HEK293T (cell line): ENCODE measurements around the gene FGD5.

ENCODE experiments used
- CTCF ChIA-PET: fragments of 350-600 bp; formaldehyde crosslinking; extraction: SDS; loops from one replicate; lab custom pipeline; 2021; ENCODE audit warnings: antibody characterized with exemption, inconsistent platforms; lab: Yijun Ruan, JAX
- POLR2A ChIA-PET: fragments of 350-600 bp; formaldehyde crosslinking; extraction: SDS; loops from one replicate; lab custom pipeline; 2020; ENCODE audit warnings: antibody characterized with exemption, inconsistent platforms; lab: Yijun Ruan, JAX
- DNase-seq: peaks from one replicate; pipeline ENCODE4 v3.0.0; 2012; ENCODE audit warnings: mixed read lengths; ENCODE audit errors: extremely low spot score
- ARNT ChIP-seq: fragments of 450-650 bp; IDR thresholded peaks from 2 replicates; pipeline ENCODE4 v1.6.1; 2017; ENCODE audit warnings: mild to moderate bottlenecking
- BHLHE40 ChIP-seq: fragments of 450-650 bp; IDR thresholded peaks from 2 replicates; pipeline ENCODE4 v1.6.1; 2016; ENCODE audit warnings: mild to moderate bottlenecking, moderate library complexity, borderline replicate concordance
- CTBP1 ChIP-seq: fragments of 450-650 bp; IDR thresholded peaks from 2 replicates; pipeline ENCODE4 v1.6.1; 2016; ENCODE audit warnings: borderline replicate concordance
- ELF4 ChIP-seq: fragments of 450-650 bp; IDR thresholded peaks from 2 replicates; pipeline ENCODE4 v1.6.1; 2017; ENCODE audit warnings: antibody characterized with exemption
- FOXA1 ChIP-seq: fragments of 450-650 bp; IDR thresholded peaks from 2 replicates; pipeline ENCODE4 v1.6.1; 2016; ENCODE audit warnings: mild to moderate bottlenecking
- FOXK2 ChIP-seq: fragments of 450-650 bp; IDR thresholded peaks from 2 replicates; pipeline ENCODE4 v1.6.1; 2016; ENCODE audit warnings: mild to moderate bottlenecking
- FOXM1 ChIP-seq: fragments of 450-650 bp; IDR thresholded peaks from 2 replicates; pipeline ENCODE4 v1.6.1; 2017; ENCODE audit warnings: mild to moderate bottlenecking, borderline replicate concordance
- HDGF ChIP-seq: fragments of 450-650 bp; IDR thresholded peaks from 2 replicates; pipeline ENCODE4 v1.6.1; 2017; ENCODE audit warnings: antibody characterized with exemption, borderline replicate concordance
- L3MBTL2 ChIP-seq: fragments of 450-650 bp; conservative IDR thresholded peaks from 2 replicates; pipeline ENCODE4 v1.6.1; 2016; ENCODE audit warnings: mild to moderate bottlenecking
- LEF1 ChIP-seq: fragments of 450-650 bp; IDR thresholded peaks from 2 replicates; pipeline ENCODE4 v1.6.1; 2017; ENCODE audit warnings: mild to moderate bottlenecking, borderline replicate concordance
- NFRKB ChIP-seq: fragments of 450-650 bp; IDR thresholded peaks from 2 replicates; pipeline ENCODE4 v1.6.1; 2016; ENCODE audit warnings: mild to moderate bottlenecking, moderate library complexity
- SP1 ChIP-seq: fragments of 450-650 bp; IDR thresholded peaks from 2 replicates; pipeline ENCODE4 v1.6.1; 2017
- SUZ12 ChIP-seq: fragments of 450-650 bp; IDR thresholded peaks from 2 replicates; pipeline ENCODE4 v1.6.1; 2016; ENCODE audit warnings: mild to moderate bottlenecking
- TARDBP ChIP-seq: fragments of 450-650 bp; IDR thresholded peaks from 2 replicates; pipeline ENCODE4 v1.6.1; 2016
- ZNF384 ChIP-seq: fragments of 450-650 bp; IDR thresholded peaks from 2 replicates; pipeline ENCODE4 v1.6.1; 2016
- TF ChIP-seq, protein P1 (sequence below): fragments of 450-650 bp; IDR thresholded peaks from 2 replicates; pipeline ENCODE4 v1.6.1; 2016

FGD5 gene

DNA sequence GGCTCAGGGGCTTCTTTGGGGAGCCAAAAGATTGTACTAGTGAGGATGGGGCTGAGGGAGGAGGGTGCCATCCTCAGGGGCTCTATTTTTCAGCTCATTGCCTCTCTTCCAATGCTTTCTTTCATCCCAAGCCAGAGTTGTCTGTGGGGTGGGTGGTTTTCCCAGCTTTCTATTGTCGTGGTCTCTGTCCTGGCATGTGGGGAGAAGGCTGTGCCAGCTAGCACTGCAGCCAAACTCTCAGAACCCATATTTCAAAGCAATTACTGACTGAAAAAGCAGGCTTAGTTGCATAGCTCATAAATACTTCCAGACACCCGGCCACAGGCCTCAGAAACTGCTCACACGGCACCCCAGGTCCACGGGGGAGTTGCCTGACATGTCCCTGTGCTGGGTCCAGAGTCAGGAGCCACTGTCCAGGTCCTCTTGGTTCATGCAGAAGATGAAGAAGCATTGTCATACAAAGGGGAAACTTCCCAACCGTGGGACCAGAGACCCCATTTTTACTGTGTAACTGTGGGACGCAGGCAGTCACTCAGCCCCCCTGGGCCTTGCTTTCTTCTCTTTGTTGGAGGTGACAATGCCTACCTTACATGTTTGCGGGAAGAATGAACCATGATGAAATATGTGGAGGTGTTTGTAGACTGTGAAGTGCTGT, 27.6 kb downstream of the FGD5 start:
- DNase-seq = no peak
- POLR2A ChIA-PET = no interaction called here
- CTCF ChIA-PET = interaction anchor here (0.6 kb wide), 1 partner anchor 9 kb away, joined by 4 read pairs; no protein-coding TSS in a partner anchor
- TF ChIP-seq LEF1 = no peak
- TF ChIP-seq HDGF = no peak
- no peak for TF ChIP-seq L3MBTL2
- no peak for TF ChIP-seq FOXK2

DNA sequence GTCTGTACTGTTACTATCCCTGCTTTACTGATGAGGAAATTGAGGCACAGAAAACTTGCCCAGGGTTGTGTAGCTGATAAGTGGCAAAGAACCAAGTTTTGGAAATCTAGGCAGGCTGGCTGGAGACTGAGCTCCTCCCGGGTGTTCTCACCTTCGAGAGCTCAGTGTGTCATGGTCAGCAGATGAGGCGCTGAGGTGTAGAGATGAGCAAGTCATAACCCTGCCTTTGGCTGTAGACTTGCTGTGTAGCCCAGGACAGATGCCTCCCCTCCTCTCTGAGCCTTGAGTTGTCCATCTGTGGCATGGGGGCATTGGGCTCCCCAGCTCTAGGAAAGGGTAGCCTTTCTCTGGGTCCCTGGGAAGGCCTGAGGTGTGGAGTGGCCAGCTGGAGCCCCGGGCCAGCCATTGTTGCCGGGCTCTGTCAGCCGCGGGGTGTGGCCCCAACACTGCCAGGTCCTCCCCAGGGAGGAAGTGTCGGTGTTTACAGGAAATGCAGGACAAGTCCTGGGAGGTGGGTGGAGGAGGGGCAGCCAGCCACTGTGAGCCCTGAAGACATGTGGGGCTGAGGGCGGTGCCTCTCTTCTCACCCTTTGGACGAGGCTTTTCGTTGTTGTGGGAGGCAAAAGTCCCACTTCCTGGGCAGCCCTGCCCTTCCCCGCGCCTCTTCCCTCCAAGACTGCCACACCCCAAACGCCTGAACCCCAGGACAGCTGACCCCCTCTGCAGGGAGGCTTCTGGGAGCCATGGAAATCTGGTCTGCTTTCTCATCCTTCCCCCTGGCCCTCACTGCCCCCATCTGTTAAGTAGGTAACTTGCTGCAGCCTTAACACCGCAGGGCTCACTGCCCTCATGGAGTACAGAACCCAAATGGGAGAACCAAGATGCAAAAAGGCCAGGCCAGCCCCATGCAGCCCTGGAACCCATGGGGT, 29.1 kb downstream of the FGD5 start:
- TF ChIP-seq FOXA1 (no peak), BHLHE40 (no peak)

DNA sequence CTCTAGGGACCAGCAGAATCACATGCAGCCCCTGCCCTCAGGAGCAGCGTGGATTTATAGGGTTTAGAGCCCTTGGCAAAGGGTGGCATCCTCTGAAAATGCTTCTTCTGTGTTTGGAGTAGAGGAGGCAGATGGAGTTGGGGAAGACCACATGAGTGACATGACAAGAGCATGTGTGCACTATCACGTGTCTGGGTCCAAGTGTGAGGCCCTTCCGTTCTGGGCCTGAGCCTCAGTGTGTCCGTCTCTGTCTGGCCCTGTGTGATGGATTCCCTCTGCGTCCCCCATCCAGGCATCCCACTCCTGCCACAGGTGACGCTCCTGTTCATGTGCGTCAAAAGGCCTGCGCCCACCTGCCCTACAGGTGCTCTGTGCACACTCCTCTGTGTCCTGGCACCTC, 30.1 kb downstream of the FGD5 start:
- TF ChIP-seq NFRKB (no peak), L3MBTL2 (no peak), SUZ12 (no peak), LEF1 (no peak), ELF4 (no peak), CTBP1 (no peak), BHLHE40 (no peak), TARDBP (no peak), FOXA1 (no peak), ARNT (no peak), ZNF384 (no peak), FOXK2 (no peak), SP1 (no peak), FOXM1 (no peak)
- TF ChIP-seq, protein P1, sequence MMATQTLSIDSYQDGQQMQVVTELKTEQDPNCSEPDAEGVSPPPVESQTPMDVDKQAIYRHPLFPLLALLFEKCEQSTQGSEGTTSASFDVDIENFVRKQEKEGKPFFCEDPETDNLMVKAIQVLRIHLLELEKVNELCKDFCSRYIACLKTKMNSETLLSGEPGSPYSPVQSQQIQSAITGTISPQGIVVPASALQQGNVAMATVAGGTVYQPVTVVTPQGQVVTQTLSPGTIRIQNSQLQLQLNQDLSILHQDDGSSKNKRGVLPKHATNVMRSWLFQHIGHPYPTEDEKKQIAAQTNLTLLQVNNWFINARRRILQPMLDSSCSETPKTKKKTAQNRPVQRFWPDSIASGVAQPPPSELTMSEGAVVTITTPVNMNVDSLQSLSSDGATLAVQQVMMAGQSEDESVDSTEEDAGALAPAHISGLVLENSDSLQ = no peak
- CTCF ChIA-PET = interaction anchor here (0.9 kb wide), 1 partner anchor 12 kb away, joined by 3 read pairs; no protein-coding TSS in a partner anchor
- POLR2A ChIA-PET = no interaction called here

More for the DNA sequence above, 29.1 kb downstream of the FGD5 start:
- DNase-seq = no peak
- ChIA-PET POLR2A (no interaction called here), CTCF (interaction anchor here (0.8 kb wide), 1 partner anchor 9 kb away, joined by 3 read pairs; no protein-coding TSS in a partner anchor)

DNA sequence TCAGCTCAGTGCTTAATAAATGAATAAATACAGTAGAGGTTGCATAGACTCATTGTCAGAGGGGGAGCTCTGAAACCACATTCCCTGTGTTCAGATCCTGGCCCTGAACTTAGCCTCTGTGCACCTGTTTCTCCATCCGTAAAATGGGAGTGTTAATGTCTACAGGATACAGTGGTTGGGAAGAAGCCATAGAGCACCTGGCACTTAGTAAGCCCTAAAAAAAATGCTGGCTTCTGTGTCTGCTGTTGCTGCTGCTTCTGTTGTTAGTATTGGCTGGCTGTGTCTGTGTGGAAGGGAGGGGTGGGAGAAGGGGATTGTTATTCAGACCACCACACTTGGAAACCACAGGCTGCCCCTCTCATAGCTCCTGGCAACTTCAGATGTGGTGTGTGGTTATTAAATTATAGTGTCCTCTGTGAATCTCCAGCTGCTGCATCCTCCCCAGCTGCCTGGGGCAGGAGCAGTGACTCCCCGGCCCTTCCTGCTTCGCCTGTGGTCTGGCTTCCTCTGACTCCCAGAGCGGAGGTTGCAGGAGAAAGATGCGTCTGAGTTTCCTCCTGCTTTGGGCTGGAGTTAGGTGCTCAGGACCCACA, 31.0 kb downstream of the FGD5 start:
- no peak for DNase-seq
- CTCF ChIA-PET = interaction anchor here (0.9 kb wide), 1 partner anchor 11 kb away, joined by 3 read pairs; no protein-coding TSS in a partner anchor
- TF ChIP-seq SUZ12 (no peak), ZNF384 (no peak), CTBP1 (no peak), LEF1 (no peak), BHLHE40 (no peak), FOXA1 (no peak), ARNT (no peak), ELF4 (no peak), FOXM1 (no peak), HDGF (no peak), TARDBP (no peak), FOXK2 (no peak), SP1 (no peak), NFRKB (no peak), L3MBTL2 (no peak)
- TF ChIP-seq, protein P1 = no peak

More for the DNA sequence above, 30.1 kb downstream of the FGD5 start:
- DNase-seq = no peak

DNA sequence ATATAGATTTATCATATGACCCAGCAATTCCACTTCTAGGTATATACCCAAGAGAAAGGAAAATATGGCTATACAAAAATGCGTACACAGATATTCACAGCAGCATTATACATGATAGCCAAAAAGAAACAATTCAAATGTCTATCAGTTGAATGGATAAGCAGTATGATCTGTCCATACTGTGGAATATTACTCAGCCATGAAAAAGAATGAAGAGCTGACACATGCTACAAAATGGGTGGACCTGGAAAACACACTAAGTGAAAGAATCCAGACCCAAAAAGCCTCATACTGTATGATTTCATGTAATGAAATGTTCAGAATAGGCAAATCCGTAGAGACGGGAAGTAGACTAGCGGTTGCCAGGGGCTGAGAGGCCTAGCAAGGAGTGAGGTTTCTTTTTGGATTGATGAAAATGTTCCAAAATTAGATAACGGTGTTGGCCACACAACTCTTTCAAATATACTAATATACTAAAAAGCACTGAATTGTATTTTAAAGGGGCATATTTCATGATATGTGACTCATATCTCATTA, 33.4 kb downstream of the FGD5 start:
- POLR2A ChIA-PET = no interaction called here
- no peak for DNase-seq
- no peak for TF ChIP-seq SUZ12
- no peak for TF ChIP-seq BHLHE40
- TF ChIP-seq ELF4 = no peak
- no peak for TF ChIP-seq SP1
- TF ChIP-seq ARNT = no peak
- TF ChIP-seq FOXA1 = no peak
- TF ChIP-seq, protein P1 = no peak
- TF ChIP-seq TARDBP = no peak
- no peak for TF ChIP-seq L3MBTL2
- no peak for TF ChIP-seq CTBP1
- no peak for TF ChIP-seq ZNF384
- TF ChIP-seq LEF1 = no peak
- no peak for TF ChIP-seq FOXM1
- no peak for TF ChIP-seq NFRKB
- TF ChIP-seq FOXK2 = no peak
- no peak for TF ChIP-seq HDGF
- CTCF ChIA-PET = no interaction called here

More for the DNA sequence above, 31.0 kb downstream of the FGD5 start:
- POLR2A ChIA-PET = no interaction called here
